ACC112 (cell line): ENCODE measurements around the gene PARS2.
"Not testable (repeated sequence)": the region's sequence is repeated elsewhere in the genome, so short reads cannot be mapped to it uniquely, and the experiment has no call there.

ENCODE experiments used
- H2AFZ ChIP-seq: fragments of 200-600 bp; sonication (generic); one replicate; pipeline ENCODE4 v1.6.0; 2017; ENCODE audit warnings: antibody characterized with exemption, low read length; ENCODE audit not compliant: unreplicated experiment
- H3K27ac ChIP-seq: fragments of 200-600 bp; sonication (generic); 2 replicates; pipeline ENCODE4 v1.5.1; 2014; ENCODE audit warnings: low read depth, mild to moderate bottlenecking, antibody characterized with exemption, low read length, moderate library complexity
- H3K27me3 ChIP-seq: fragments of 200-600 bp; sonication (generic); 2 replicates; pipeline ENCODE4 v1.6.1; 2014; ENCODE audit warnings: mild to moderate bottlenecking, antibody characterized with exemption, low read length, moderate library complexity, mixed read lengths; ENCODE audit not compliant: insufficient read depth
- H3K36me3 ChIP-seq: fragments of 200-600 bp; sonication (generic); 2 replicates; pipeline ENCODE4 v1.6.1; 2016; ENCODE audit warnings: mild to moderate bottlenecking, antibody characterized with exemption, low read length, moderate library complexity, mixed read lengths; ENCODE audit not compliant: insufficient read depth
- H3K4me1 ChIP-seq: fragments of 200-600 bp; sonication (generic); one replicate; pipeline ENCODE4 v1.6.1; 2016; ENCODE audit warnings: low read length, mixed read lengths; ENCODE audit not compliant: insufficient read depth, unreplicated experiment, control insufficient read depth
- H3K4me3 ChIP-seq: fragments of 200-600 bp; sonication (generic); 2 replicates; pipeline ENCODE4 v1.5.1; 2014; ENCODE audit warnings: mild to moderate bottlenecking, low read depth, low read length
- H3K79me2 ChIP-seq: fragments of 200-600 bp; sonication (generic); one replicate; pipeline ENCODE4 v1.6.0; 2016; ENCODE audit warnings: low read length; ENCODE audit not compliant: control insufficient read depth, unreplicated experiment, insufficient read depth

The PARS2 gene

GRCh38 chr1:54784066-54784465 is 19.7 kb upstream of the PARS2 start:
- no peaks in the 10 kb centered on the region for H3K36me3 ChIP-seq
- no peaks in the 10 kb centered on the region for H3K79me2 ChIP-seq
- no peak overlapping the region for H3K4me3 ChIP-seq
- H3K27me3 ChIP-seq, result peaks cover 57% of the 10 kb centered on the region
- no peak overlapping the region for H2AFZ ChIP-seq
- H3K27ac ChIP-seq, result no peak overlapping the region
- H3K4me1 ChIP-seq, result no peaks in the 10 kb centered on the region

GRCh38 chr1:54782588-54782987 is 18.3 kb upstream of the PARS2 start:
- no peaks in the 10 kb centered on the region for H3K4me1 ChIP-seq
- no peak overlapping the region for H2AFZ ChIP-seq
- H3K4me3 ChIP-seq, result no peak overlapping the region
- no peak overlapping the region for H3K27ac ChIP-seq
- H3K36me3 ChIP-seq, result no peaks in the 10 kb centered on the region
- peaks cover 58% of the 10 kb centered on the region for H3K27me3 ChIP-seq
- no peaks in the 10 kb centered on the region for H3K79me2 ChIP-seq

- H3K36me3 ChIP-seq, result no peaks in the 10 kb centered on the region
- peaks cover 56% of the 10 kb centered on the region for H3K27me3 ChIP-seq
- H3K27ac ChIP-seq, result no peak overlapping the region
- no peaks in the 10 kb centered on the region for H3K4me1 ChIP-seq
- H3K79me2 ChIP-seq, result no peaks in the 10 kb centered on the region
- no peak overlapping the region for H2AFZ ChIP-seq
- H3K4me3 ChIP-seq, result no peak overlapping the region
Observed at GRCh38 chr1:54782156-54782555, 17.8 kb upstream of the PARS2 start.

GRCh38 chr1:54781023-54781723 is 16.9 kb upstream of the PARS2 start:
- Histone ChIP-seq H2AFZ (peak overlapping the region; percentile 25), H3K36me3 (no peaks in the 10 kb centered on the region), H3K4me1 (no peaks in the 10 kb centered on the region), H3K27ac (no peak overlapping the region), H3K27me3 (peaks cover 46% of the 10 kb centered on the region), H3K4me3 (peak overlapping the region; percentile 56), H3K79me2 (no peaks in the 10 kb centered on the region)

DNA sequence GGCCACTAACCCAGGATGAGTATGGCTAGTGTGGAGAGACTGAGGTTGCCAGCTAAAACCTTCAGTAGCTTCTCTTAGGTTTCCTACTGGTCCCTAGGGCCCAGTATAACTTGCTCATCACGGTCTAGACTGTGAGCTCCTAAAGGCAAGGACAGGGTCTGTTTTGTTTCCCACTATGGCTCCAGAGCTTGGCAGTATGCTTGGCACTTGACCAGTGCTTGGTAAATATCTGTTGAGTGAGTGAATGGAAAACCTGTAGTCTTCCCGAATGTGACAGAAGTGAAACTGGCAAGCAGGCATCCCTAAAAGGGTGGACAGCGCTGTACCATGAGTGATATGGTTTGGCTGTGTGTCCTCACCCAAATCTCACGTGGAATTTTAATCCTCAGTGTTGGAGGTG is 13.1 kb upstream of the PARS2 start:
- Histone ChIP-seq H3K4me1 (no peaks in the 10 kb centered on the region), H2AFZ (no peak overlapping the region), H3K27ac (no peak overlapping the region), H3K36me3 (no peaks in the 10 kb centered on the region), H3K27me3 (peaks cover 33% of the 10 kb centered on the region), H3K4me3 (no peak overlapping the region), H3K79me2 (no peaks in the 10 kb centered on the region)

- Histone ChIP-seq H3K36me3 (no peaks in the 10 kb centered on the region), H3K4me1 (no peaks in the 10 kb centered on the region), H3K27me3 (peaks cover 29% of the 10 kb centered on the region), H2AFZ (no peak overlapping the region), H3K27ac (no peak overlapping the region), H3K79me2 (no peaks in the 10 kb centered on the region), H3K4me3 (no peak overlapping the region)
Observed at GRCh38 chr1:54777011-54777410, 12.7 kb upstream of the PARS2 start.

- not testable (repeated sequence) for H3K27ac ChIP-seq, H3K36me3 ChIP-seq, H3K79me2 ChIP-seq, H3K4me3 ChIP-seq, H2AFZ ChIP-seq, H3K4me1 ChIP-seq
- H3K27me3 ChIP-seq, result peaks cover 20% of the 10 kb centered on the region
Observed at GRCh38 chr1:54775828-54776721, 11.8 kb upstream of the PARS2 start.

DNA sequence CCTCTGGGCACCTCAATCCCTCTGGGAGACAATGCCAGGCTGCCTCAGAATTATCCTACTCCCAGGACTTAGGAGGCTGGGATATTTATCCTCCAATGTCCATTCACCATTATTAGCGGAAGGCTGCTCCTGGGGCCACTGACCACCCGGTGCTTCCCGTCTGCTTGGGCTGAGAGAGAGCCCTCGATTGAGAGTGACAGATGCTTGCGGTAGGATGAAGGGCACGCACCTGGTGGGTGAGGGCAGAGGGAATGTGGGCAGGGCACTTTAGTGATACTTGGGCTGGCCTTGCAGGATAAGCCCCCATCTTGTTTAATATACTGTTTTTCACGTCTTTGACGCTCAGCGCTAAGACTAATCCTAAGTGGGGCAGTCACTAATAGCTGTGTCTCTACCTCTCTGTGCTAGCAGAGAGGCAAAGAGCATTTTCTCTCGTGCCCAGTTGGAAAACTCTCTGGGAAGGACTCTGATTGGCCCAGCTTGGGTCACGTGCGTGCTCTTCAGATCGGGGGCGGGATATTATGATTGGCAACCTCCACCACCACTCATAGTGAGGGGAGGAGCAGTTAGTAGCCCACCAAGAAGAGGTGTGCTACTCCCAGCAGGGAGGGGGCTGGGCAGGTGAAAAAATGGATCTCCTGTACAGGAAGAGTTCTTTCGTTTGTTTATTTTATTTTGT is 10.6 kb upstream of the PARS2 start:
- H3K4me3 ChIP-seq, result no peak overlapping the region
- no peaks in the 10 kb centered on the region for H3K79me2 ChIP-seq
- H3K27me3 ChIP-seq, result peaks cover 14% of the 10 kb centered on the region; the same call in 1 of the 2 replicates
- no peaks in the 10 kb centered on the region for H3K36me3 ChIP-seq
- H3K4me1 ChIP-seq, result no peaks in the 10 kb centered on the region
- no peak overlapping the region for H3K27ac ChIP-seq
- H2AFZ ChIP-seq, result no peak overlapping the region

DNA sequence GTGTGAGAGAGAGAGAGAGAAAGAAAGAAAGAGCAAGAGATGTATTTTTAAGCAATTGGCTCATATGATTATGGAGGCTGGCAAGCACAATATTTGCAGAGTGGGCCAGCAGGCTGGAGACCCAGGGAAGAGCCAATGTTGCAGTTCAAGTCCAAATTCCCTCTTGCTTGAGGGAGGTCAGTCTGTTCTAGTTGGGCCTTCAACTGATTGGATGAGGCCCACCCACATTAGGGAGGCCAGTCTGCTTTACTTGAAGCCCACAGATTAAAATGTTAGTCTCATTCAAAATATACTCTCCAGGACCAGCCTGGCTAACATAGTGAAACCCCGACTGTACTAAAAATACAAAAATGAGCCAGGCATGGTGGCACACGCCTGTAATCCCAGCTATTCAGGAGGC is 8.6 kb upstream of the PARS2 start:
- Histone ChIP-seq H3K36me3 (no peaks in the 10 kb centered on the region), H3K4me3 (no peak overlapping the region), H3K79me2 (no peaks in the 10 kb centered on the region), H3K4me1 (no peaks in the 10 kb centered on the region), H3K27ac (no peak overlapping the region), H2AFZ (no peak overlapping the region), H3K27me3 (no peaks in the 10 kb centered on the region)

GRCh38 chr1:54768093-54768492 is 3.8 kb upstream of the PARS2 start:
- peaks cover 10% of the 10 kb centered on the region for H3K79me2 ChIP-seq
- H3K4me1 ChIP-seq, result peaks cover 2% of the 10 kb centered on the region
- H3K27ac ChIP-seq, result no peak overlapping the region
- H3K4me3 ChIP-seq, result no peak overlapping the region
- H2AFZ ChIP-seq, result no peak overlapping the region
- H3K36me3 ChIP-seq, result no peaks in the 10 kb centered on the region
- no peaks in the 10 kb centered on the region for H3K27me3 ChIP-seq
